ENCODE data around the gene SUMF1.
A peak's percentile ranks its signal among the peaks of the same experiment; 100 is the strongest.

SUMF1 gene

DNA sequence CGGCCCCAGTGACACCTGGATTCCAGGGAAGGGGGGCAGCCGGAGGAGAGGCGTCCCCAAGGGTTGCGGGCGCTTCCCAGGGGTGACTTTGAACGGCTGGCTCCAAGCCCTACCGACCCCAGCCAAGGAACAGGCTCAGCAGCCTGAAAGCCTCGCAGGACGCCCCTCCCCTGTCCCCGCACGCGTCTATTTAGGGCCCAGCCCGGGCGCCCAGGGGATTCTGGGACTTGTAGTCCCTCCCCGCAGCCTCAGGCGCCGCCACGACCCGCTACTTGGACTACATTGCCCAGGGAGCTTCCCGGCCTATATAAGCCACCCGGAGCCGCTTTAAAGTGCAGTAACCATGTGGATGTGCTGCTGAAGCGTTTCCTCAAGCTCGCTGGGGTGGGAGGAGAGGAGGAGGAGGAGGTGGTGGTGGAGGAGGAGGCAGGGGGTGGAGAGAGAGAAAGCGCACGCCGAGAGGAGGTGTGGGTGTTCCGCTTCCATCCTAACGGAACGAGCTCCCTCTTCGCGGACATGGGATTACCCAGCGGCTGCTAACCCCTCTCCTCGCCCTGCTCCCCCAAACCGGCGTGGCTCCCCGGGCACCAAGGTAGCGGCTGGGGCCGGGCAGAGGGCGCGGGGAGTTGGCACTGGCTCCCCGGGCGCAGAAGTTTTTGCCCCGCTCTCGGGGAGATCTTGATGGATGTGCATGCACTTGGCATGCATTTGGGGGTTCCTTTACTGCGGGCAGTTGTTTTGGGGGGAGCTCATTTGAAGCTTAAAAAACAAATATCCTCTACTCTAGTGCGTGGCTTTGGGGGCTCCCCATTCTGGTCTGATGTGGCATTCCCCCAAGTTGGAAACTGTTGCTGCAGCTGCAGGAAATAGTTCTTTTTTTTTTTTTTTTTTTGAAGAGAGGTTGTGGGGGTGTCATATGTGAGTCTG is 26.2 kb upstream of the SUMF1 start, which contains the start of gene ITPR1:
ITPR1 (plus strand) TSS at position 335 of the 927 bp plus-strand sequence. CDS start 23,144 bp downstream, outside the sequence.
- Mint-ChIP-seq H3K4me3 (peak within 1 kb of the TSS; percentile 93), H3K9me3 (no peaks in the 10 kb centered on the region), H3K4me1 (ENCODE audit: low read depth) (peaks cover 33% of the 10 kb centered on the region), H3K36me3 (ENCODE audit: low read depth) (peaks cover 15% of the 10 kb centered on the region), H3K27ac (peak within 1 kb of the TSS; percentile 85), H3K27me3 (ENCODE audit: low read depth) (peaks cover 26% of the 10 kb centered on the region)
- DNase-seq (ENCODE audit: low spot score): peak; percentile 97

GRCh38 chr3:4492208-4493013 is 25.3 kb upstream of the SUMF1 start:
- no peaks in the 10 kb centered on the region for H3K9me3 Mint-ChIP-seq
- H3K36me3 Mint-ChIP-seq (ENCODE audit: low read depth): peaks cover 12% of the 10 kb centered on the region
- H3K27ac Mint-ChIP-seq: peak overlapping the region; percentile 56
- DNase-seq (ENCODE audit: low spot score): peak; percentile 26
- H3K4me3 Mint-ChIP-seq: peak overlapping the region; percentile 93
- H3K4me1 Mint-ChIP-seq (ENCODE audit: low read depth): peaks cover 33% of the 10 kb centered on the region
- peaks cover 26% of the 10 kb centered on the region for H3K27me3 Mint-ChIP-seq (ENCODE audit: low read depth)

DNA sequence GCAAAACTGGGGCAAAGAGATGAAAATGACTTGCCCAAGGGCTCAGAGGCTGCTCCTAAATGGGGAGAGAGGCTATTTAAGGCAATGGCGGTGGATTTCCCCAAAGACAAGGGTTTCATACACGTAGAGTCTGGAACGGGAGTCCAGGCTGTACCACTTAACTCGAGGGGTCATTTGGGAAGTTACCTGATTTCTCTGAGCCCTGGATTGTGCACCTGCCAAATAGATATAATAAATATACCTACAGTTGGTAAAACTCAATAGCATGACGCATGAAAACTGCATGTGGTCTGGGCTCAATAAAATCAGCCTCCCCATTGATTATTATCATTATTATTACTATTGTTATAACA is 24.8 kb upstream of the SUMF1 start:
- no peak overlapping the region for H3K27ac Mint-ChIP-seq
- peak overlapping the region; percentile 93 for H3K4me3 Mint-ChIP-seq
- no peaks in the 10 kb centered on the region for H3K9me3 Mint-ChIP-seq
- H3K27me3 Mint-ChIP-seq (ENCODE audit: low read depth): peaks cover 26% of the 10 kb centered on the region
- peaks cover 8% of the 10 kb centered on the region for H3K36me3 Mint-ChIP-seq (ENCODE audit: low read depth)
- H3K4me1 Mint-ChIP-seq (ENCODE audit: low read depth): peaks cover 31% of the 10 kb centered on the region
- no peak for DNase-seq (ENCODE audit: low spot score)

DNA sequence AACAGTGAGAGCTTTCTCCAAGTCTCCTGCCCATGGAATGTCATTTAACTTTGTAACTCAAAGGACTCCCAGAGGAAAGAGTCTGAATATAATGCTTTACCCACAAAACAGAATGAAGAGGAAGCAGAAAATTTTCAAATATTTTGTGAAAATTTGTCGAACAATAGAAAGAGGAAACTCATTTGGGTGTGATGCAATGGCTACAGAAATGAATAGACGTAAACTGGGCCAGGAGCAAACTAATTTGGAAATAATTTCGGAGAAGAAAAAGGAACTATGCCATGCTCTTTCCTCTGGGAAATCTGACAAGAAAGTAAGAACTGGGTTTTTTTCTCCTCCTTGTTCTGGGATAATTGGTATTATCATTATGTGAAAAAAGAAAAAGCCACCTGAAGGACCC is 11.2 kb upstream of the SUMF1 start:
- H3K9me3 Mint-ChIP-seq: no peaks in the 10 kb centered on the region
- peaks cover 8% of the 10 kb centered on the region for H3K4me1 Mint-ChIP-seq (ENCODE audit: low read depth)
- H3K36me3 Mint-ChIP-seq (ENCODE audit: low read depth): no peaks in the 10 kb centered on the region
- H3K27ac Mint-ChIP-seq: no peak overlapping the region
- no peak for DNase-seq (ENCODE audit: low spot score)
- no peak overlapping the region for H3K4me3 Mint-ChIP-seq
- H3K27me3 Mint-ChIP-seq (ENCODE audit: low read depth): peaks cover 10% of the 10 kb centered on the region

DNA sequence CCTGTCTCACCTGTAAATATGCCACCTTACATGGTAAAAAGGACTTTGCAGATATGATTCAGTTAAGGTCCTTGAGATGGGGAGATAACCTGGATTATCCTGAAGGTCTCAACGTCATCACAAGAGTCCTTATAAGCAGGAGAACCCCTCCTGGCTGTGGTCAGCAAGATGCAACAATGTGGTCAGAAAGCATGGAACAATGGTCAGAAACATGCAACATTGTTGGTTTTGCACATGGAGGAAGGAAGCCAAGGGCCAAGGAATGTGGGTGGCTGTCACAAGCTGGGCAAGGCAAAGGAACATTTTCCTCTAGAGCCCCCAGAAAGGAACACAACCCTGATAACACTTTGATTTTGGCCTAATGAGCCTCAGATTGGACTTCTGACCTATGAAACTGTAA is 9.4 kb upstream of the SUMF1 start:
- no peak overlapping the region for H3K27ac Mint-ChIP-seq
- no peak overlapping the region for H3K4me3 Mint-ChIP-seq
- H3K36me3 Mint-ChIP-seq (ENCODE audit: low read depth): no peaks in the 10 kb centered on the region
- H3K9me3 Mint-ChIP-seq: no peaks in the 10 kb centered on the region
- peaks cover 12% of the 10 kb centered on the region for H3K27me3 Mint-ChIP-seq (ENCODE audit: low read depth)
- peaks cover 8% of the 10 kb centered on the region for H3K4me1 Mint-ChIP-seq (ENCODE audit: low read depth)
- no peak for DNase-seq (ENCODE audit: low spot score)

DNA sequence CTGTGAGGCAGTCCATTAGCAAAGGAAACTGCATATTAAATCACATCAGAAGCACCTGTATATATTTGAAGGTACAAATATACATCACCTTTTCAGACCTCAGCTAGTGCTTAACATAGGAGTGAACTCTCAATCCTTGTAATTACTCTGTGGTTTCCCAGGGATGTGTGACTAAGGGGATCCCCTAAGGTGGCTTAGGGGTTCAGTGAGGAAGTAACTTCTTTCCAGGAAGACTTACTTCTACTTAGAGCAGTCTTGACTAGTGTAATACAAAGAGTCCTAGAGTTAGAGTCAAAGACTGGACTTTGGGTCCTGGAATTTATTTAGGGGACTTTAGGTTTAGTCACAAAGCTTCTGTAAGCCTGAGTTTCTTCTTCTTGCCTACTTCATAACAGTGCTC is 8.7 kb upstream of the SUMF1 start:
- H3K36me3 Mint-ChIP-seq (ENCODE audit: low read depth): no peaks in the 10 kb centered on the region
- no peak overlapping the region for H3K27ac Mint-ChIP-seq
- H3K4me1 Mint-ChIP-seq (ENCODE audit: low read depth): peaks cover 8% of the 10 kb centered on the region
- H3K9me3 Mint-ChIP-seq: no peaks in the 10 kb centered on the region
- H3K27me3 Mint-ChIP-seq (ENCODE audit: low read depth): peaks cover 12% of the 10 kb centered on the region
- no peak for DNase-seq (ENCODE audit: low spot score)
- H3K4me3 Mint-ChIP-seq: no peak overlapping the region

GRCh38 chr3:4474683-4475490 is 7.8 kb upstream of the SUMF1 start:
- DNase-seq (ENCODE audit: low spot score): peak; percentile 22
- Mint-ChIP-seq H3K4me3 (peak overlapping the region; percentile 30), H3K27ac (no peak overlapping the region)

GRCh38 chr3:4472766-4473165 is 5.7 kb upstream of the SUMF1 start:
- Mint-ChIP-seq H3K27me3 (ENCODE audit: low read depth) (peaks cover 4% of the 10 kb centered on the region), H3K9me3 (no peaks in the 10 kb centered on the region), H3K36me3 (ENCODE audit: low read depth) (no peaks in the 10 kb centered on the region), H3K4me1 (ENCODE audit: low read depth) (peaks cover 8% of the 10 kb centered on the region), H3K27ac (no peak overlapping the region), H3K4me3 (no peak overlapping the region)
- no peak for DNase-seq (ENCODE audit: low spot score)

More at GRCh38 chr3:4474683-4475490, 7.8 kb upstream of the SUMF1 start:
- H3K4me1 Mint-ChIP-seq (ENCODE audit: low read depth): peaks cover 8% of the 10 kb centered on the region
- H3K27me3 Mint-ChIP-seq (ENCODE audit: low read depth): peaks cover 11% of the 10 kb centered on the region
- no peaks in the 10 kb centered on the region for H3K9me3 Mint-ChIP-seq
- H3K36me3 Mint-ChIP-seq (ENCODE audit: low read depth): no peaks in the 10 kb centered on the region

DNA sequence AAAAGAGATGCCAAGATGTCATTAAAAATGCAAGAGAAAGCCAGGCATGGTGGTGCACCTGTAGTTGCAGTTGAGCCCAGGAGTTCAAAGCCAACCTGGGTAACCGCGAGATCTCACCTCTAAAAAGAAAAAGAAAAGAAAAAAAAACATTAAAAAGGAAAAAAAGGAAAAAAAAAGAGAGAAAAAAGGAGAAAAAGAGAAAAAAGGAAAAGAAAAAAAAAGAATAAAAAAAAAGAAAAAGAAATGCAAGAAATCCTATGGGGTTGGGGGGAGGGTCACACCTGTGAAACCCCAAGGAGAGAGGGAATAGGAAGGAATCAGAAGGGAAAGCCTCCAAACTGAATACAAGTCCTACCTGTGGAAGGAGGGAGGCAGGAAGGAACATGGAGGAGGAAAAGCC is 5.2 kb upstream of the SUMF1 start:
- Mint-ChIP-seq H3K27me3 (ENCODE audit: low read depth) (peaks cover 4% of the 10 kb centered on the region), H3K4me3 (no peak overlapping the region), H3K36me3 (ENCODE audit: low read depth) (no peaks in the 10 kb centered on the region), H3K27ac (no peak overlapping the region), H3K9me3 (no peaks in the 10 kb centered on the region), H3K4me1 (ENCODE audit: low read depth) (peaks cover 9% of the 10 kb centered on the region)
- DNase-seq (ENCODE audit: low spot score): no peak

DNA sequence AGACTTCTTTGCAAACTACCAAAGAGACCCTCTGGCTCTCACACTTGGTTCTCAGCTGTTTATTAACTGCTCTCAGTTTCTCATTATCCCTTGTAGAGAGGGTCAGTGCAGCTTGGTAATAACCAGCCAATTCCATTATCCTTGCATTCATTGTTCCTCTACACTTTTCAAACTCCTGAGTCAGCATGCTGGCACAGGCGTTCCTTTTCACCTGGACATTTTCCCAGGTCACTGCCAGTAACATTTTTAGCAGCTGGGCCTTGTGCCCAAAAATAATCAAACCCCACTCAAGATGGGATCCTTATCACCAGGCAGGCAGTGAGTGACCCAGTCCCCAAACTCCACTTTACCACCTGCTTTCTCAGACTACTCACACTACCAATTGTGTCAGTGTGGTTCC is 4.8 kb upstream of the SUMF1 start:
- peaks cover 12% of the 10 kb centered on the region for H3K4me1 Mint-ChIP-seq (ENCODE audit: low read depth)
- H3K9me3 Mint-ChIP-seq: no peaks in the 10 kb centered on the region
- no peaks in the 10 kb centered on the region for H3K36me3 Mint-ChIP-seq (ENCODE audit: low read depth)
- DNase-seq (ENCODE audit: low spot score): no peak
- H3K27ac Mint-ChIP-seq: no peak overlapping the region
- peaks cover 2% of the 10 kb centered on the region for H3K27me3 Mint-ChIP-seq (ENCODE audit: low read depth)
- no peak overlapping the region for H3K4me3 Mint-ChIP-seq

DNA sequence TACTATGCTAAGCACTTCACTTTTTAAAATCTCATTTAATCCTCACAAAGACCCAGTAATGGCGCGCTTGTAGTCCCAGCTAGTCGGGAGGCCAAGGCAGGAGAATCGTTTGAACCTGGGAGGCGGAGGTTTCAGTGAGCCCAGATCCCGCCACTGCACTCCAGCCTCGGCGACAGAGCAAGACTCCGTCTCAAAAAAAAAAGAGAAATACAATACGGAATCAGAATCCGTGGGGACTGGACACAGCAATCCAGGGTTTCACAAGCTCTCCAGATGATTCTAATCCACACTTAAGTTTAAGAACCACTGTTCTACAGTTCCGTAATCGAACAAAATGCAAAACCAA is 426 bp upstream of the SUMF1 start:
- DNase-seq (ENCODE audit: low spot score): no peak
- peaks cover 9% of the 10 kb centered on the region for H3K4me1 Mint-ChIP-seq (ENCODE audit: low read depth)
- peak overlapping the region; percentile 94 for H3K4me3 Mint-ChIP-seq
- no peaks in the 10 kb centered on the region for H3K36me3 Mint-ChIP-seq (ENCODE audit: low read depth)
- H3K9me3 Mint-ChIP-seq: no peaks in the 10 kb centered on the region
- peak overlapping the region; percentile 93 for H3K27ac Mint-ChIP-seq
- no peaks in the 10 kb centered on the region for H3K27me3 Mint-ChIP-seq (ENCODE audit: low read depth)

DNA sequence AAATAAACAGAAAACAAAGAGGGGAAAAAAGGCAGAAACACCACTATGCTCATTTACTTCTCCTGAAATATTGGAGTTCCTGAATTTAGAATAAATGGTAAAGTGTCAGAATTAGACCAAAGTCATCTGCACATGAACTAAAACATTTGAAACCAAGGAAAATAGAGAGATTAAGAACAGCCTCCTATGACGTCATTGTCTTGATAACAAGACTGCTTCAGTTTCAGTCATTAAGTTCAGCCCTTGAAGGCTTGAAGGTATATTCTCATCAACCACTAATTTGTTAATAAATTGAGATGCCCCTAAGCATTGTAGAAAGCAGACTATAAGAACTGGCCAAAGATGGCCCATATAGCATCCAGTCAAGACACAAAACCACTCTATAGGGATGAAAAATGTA is 2.5 kb downstream of the SUMF1 start:
- Mint-ChIP-seq H3K4me1 (ENCODE audit: low read depth) (peaks cover 15% of the 10 kb centered on the region), H3K9me3 (no peaks in the 10 kb centered on the region), H3K27ac (no peak overlapping the region), H3K4me3 (no peak overlapping the region), H3K36me3 (ENCODE audit: low read depth) (no peaks in the 10 kb centered on the region), H3K27me3 (ENCODE audit: low read depth) (no peaks in the 10 kb centered on the region)
- no peak for DNase-seq (ENCODE audit: low spot score)

- H3K27ac Mint-ChIP-seq: no peak overlapping the region
- H3K27me3 Mint-ChIP-seq (ENCODE audit: low read depth): no peaks in the 10 kb centered on the region
- no peak overlapping the region for H3K4me3 Mint-ChIP-seq
- H3K9me3 Mint-ChIP-seq: no peaks in the 10 kb centered on the region
- peaks cover 15% of the 10 kb centered on the region for H3K4me1 Mint-ChIP-seq (ENCODE audit: low read depth)
- H3K36me3 Mint-ChIP-seq (ENCODE audit: low read depth): no peaks in the 10 kb centered on the region
- no peak for DNase-seq (ENCODE audit: low spot score)
Observed at GRCh38 chr3:4462369-4463040, 4.6 kb downstream of the SUMF1 start.

Data from T-helper 2 cell treated with Interferon-gamma antibody and Interleukin-4, amounts not matched to agents 5 μg/mL and 100 μg/mL, for 36 hours (primary cell).